GM21619 (cell line): ENCODE data around the gene PLPP6.
A peak's percentile ranks its signal among the peaks of the same experiment; 100 is the strongest.
"Not testable (repeated sequence)": the region's sequence is repeated elsewhere in the genome, so short reads cannot be mapped to it uniquely, and the experiment has no call there.

ENCODE experiments used
- ATAC-seq: cut with Tn5 transposase; IDR thresholded peaks from one replicate; pipeline ENCODE4 v1.9.1; 2021; ENCODE audit not compliant: unreplicated experiment

PLPP6 gene

GRCh38 chr9:4662108-4662988 is at the start of gene PLPP6:
Gene PLPP6, plus strand, starts transcription at chr9:4662294. Its CDS starts 82 bp downstream, at chr9:4662376.
- peak; percentile 84 for ATAC-seq

- no peak for ATAC-seq
Measured at GRCh38 chr9:4614627-4615026, 47.5 kb upstream of the PLPP6 start.

- ATAC-seq: no peak
Measured at GRCh38 chr9:4615251-4615650, 46.8 kb upstream of the PLPP6 start.

GRCh38 chr9:4615778-4616177 is 46.3 kb upstream of the PLPP6 start:
- ATAC-seq: no peak

GRCh38 chr9:4617752-4618151 is 44.3 kb upstream of the PLPP6 start:
- ATAC-seq: no peak

GRCh38 chr9:4618700-4619099 is 43.4 kb upstream of the PLPP6 start:
- no peak for ATAC-seq

GRCh38 chr9:4620057-4620765 is 41.9 kb upstream of the PLPP6 start:
- ATAC-seq: no peak

- no peak for ATAC-seq
Measured at GRCh38 chr9:4620881-4621555, 41.1 kb upstream of the PLPP6 start.

GRCh38 chr9:4622016-4622415 is 40.1 kb upstream of the PLPP6 start:
- no peak for ATAC-seq

- no peak for ATAC-seq
Measured at GRCh38 chr9:4630836-4631235, 31.3 kb upstream of the PLPP6 start.

GRCh38 chr9:4638968-4639367 is 23.1 kb upstream of the PLPP6 start:
- no peak for ATAC-seq

- no peak for ATAC-seq
Measured at GRCh38 chr9:4639420-4639819, 22.7 kb upstream of the PLPP6 start.

- ATAC-seq: no peak
Measured at GRCh38 chr9:4640027-4640426, 22.1 kb upstream of the PLPP6 start.

GRCh38 chr9:4642351-4642750 is 19.7 kb upstream of the PLPP6 start:
- no peak for ATAC-seq

GRCh38 chr9:4654084-4654483 is 8.0 kb upstream of the PLPP6 start:
- ATAC-seq: no peak

GRCh38 chr9:4654538-4654937 is 7.6 kb upstream of the PLPP6 start:
- no peak for ATAC-seq

- not testable (repeated sequence) for ATAC-seq
Measured at GRCh38 chr9:4656196-4656595, 5.9 kb upstream of the PLPP6 start.

- no peak for ATAC-seq
Measured at GRCh38 chr9:4656621-4657020, 5.5 kb upstream of the PLPP6 start.

GRCh38 chr9:4657426-4658159 is 4.5 kb upstream of the PLPP6 start:
- no peak for ATAC-seq

GRCh38 chr9:4660665-4661064 is 1.4 kb upstream of the PLPP6 start:
- not testable (repeated sequence) for ATAC-seq

GRCh38 chr9:4661165-4661564 is 929 bp upstream of the PLPP6 start:
- no peak for ATAC-seq
